Omental fat pad (tissue), 4 donors: ENCODE data around the gene POMP. TPM values are rescaled to one million over a fixed set of nuclear protein-coding genes. Genes with fewer than 3 reads are reported as not detected.
"Not testable (repeated sequence)": the region's sequence is repeated elsewhere in the genome, so short reads cannot be mapped to it uniquely, and the experiment has no call there.

Experiments
- ATAC-seq: fragments of 150-250 bp; one replicate; pipeline ENCODE4 v1.9.1; 2016; ENCODE audit warnings: mild to moderate bottlenecking, moderate library complexity; ENCODE audit not compliant: low FRiP score
- DNase-seq: peaks from one replicate; pipeline ENCODE4 v3.0.0-alpha.2; 2019; ENCODE audit warnings: low spot score
- CTCF ChIP-seq, 3 donors: fragments of 450-650 bp; IDR thresholded peaks; one replicate each; pipeline ENCODE4 v1.5.1; 2016 to 2017; ENCODE audit warnings: antibody characterized with exemption in 3 of 3, mild to moderate bottlenecking in 3 of 3, moderate library complexity in 2 of 3
- total RNA-seq, 4 donors: library from RNA; depleted of rRNA; stranded (reverse); fragments of >200 nt; gene quantifications; one replicate each; pipeline ENCODE4 v1.1.0, GENCODE V29; 2016

The POMP gene
- total RNA-seq, 4 donors from 2014 or later = 67.4 to 85.0 (median 81.4) TPM

- DNase-seq (no peak), ATAC-seq (no peak)
- no peak for TF ChIP-seq CTCF (IDR thresholded peaks at IDR 0.05)
Measured at GRCh38 chr13:28684257-28684656, 25.3 kb downstream of the POMP start.

- ATAC-seq (no peak), DNase-seq (no peak)
- TF ChIP-seq CTCF (IDR thresholded peaks at IDR 0.05) = no peak
Measured at GRCh38 chr13:28685114-28685513, 26.2 kb downstream of the POMP start.

GRCh38 chr13:28685892-28686291 lies 27.0 kb downstream of the POMP start:
- ATAC-seq = no peak
- no peak for TF ChIP-seq CTCF (IDR thresholded peaks at IDR 0.05)
- no peak for DNase-seq

- not testable (repeated sequence) for DNase-seq, ATAC-seq
Measured at GRCh38 chr13:28693605-28694491, 34.9 kb downstream of the POMP start.

GRCh38 chr13:28697441-28697840 lies 38.5 kb downstream of the POMP start:
- TF ChIP-seq CTCF (IDR thresholded peaks at IDR 0.05) = no peak
- no peak for ATAC-seq
- no peak for DNase-seq

DNA sequence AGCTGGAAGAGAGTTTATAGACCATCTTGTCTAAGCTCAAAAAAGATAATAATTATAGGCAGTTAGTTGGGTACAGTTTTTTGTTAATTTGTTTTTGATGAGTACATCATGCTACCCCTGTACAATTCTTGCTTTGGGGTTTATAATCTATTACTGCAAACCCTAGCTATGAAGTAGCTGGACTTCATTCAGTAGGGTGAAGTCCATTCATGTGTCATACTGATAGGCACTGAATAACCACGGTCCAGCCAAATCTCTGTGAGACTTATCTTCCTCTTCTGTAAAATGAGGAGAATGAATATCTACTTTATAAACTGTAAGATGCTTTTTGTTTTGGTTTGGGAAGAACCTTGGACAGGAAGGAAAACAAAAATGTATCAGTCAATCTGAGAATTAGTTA lies 40.3 kb downstream of the POMP start:
- TF ChIP-seq CTCF (IDR thresholded peaks at IDR 0.05) = no peak
- no peak for DNase-seq
- no peak for ATAC-seq

DNA sequence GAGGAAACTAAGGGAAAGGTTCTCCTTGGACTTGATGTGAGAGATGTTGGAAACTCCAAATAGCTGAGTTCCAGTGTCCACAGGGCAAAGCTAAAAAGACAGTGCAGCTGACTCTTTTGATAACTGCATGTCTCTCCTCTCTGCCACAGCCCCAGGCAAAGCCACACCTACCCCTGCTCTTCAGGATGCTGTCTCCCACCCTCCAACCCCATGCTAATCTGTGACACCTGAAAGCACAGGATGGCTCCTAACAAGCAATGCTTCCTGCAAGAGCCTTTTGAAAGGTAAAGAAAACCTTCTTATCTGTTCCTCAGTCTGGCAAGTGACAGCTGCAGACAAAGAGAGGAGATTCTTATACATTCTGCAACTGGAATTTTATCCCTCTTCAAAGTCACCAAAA lies 45.4 kb downstream of the POMP start:
- ATAC-seq (no peak), DNase-seq (no peak)
- TF ChIP-seq CTCF (IDR thresholded peaks at IDR 0.05) = no peak
